ENCODE data around the gene INPP5A.

- TF ChIP-seq POLR2A (IDR thresholded peaks at IDR 0.05; ENCODE audit: borderline replicate concordance, extremely low read depth, insufficient read depth, insufficient read length), result no peak
- no peak for TF ChIP-seq EZH2 (IDR thresholded peaks at IDR 0.05)
- TF ChIP-seq CTCF (IDR thresholded peaks at IDR 0.05 in 2 of 3, conservative IDR thresholded peaks at IDR 0.05 in 1 of 3; ENCODE audit: borderline replicate concordance in 1 of 3, insufficient read depth in 1 of 3, low read depth in 2 of 3, low read length in 2 of 3), result no peak
- no peak for TF ChIP-seq CBX3 (IDR thresholded peaks at IDR 0.05; ENCODE audit: low read depth)
- no peak for TF ChIP-seq POLR2AphosphoS5 (IDR thresholded peaks at IDR 0.05; ENCODE audit: low read depth, low read length)
- no peak for TF ChIP-seq MAX (IDR thresholded peaks at IDR 0.05)
- no peak for TF ChIP-seq EZH2phosphoT487 (IDR thresholded peaks at IDR 0.05; ENCODE audit: borderline replicate concordance)
- no peak for TF ChIP-seq SP1 (IDR thresholded peaks at IDR 0.05; ENCODE audit: low read depth)
- TF ChIP-seq ZBTB33 (IDR thresholded peaks at IDR 0.05; ENCODE audit: extremely low read depth, insufficient replicate concordance, low read length), result no peak
- TF ChIP-seq ELF1 (IDR thresholded peaks at IDR 0.05; ENCODE audit: borderline replicate concordance, low read depth), result no peak
- no peak for TF ChIP-seq SIN3A (IDR thresholded peaks at IDR 0.05; ENCODE audit: low read depth)
- TF ChIP-seq REST (IDR thresholded peaks at IDR 0.05; ENCODE audit: low read depth), result no peak
These were observed 271.9 kb downstream of the INPP5A start for GRCh38 chr10:132809232-132810140.
